ENCODE data around the gene FANCG.

The FANCG gene

GRCh38 chr9:35079426-35080341, at the start of gene FANCG:
FANCG (minus strand) TSS chr9:35079942; CDS start chr9:35079524, 418 bp downstream.
- no peaks in the 10 kb centered on the region for H3K27me3 ChIP-seq (ENCODE audit: control insufficient read depth, insufficient read depth, low read length)
- peaks cover 6% of the 10 kb centered on the region for H3K4me1 ChIP-seq (ENCODE audit: control insufficient read depth, low read depth, low read length)
- peaks cover 25% of the 10 kb centered on the region for H3K36me3 ChIP-seq (ENCODE audit: control insufficient read depth, low read depth, low read length)
- H3K9ac ChIP-seq (ENCODE audit: low read length) = peak within 1 kb of the TSS; percentile 70
- peak within 1 kb of the TSS; percentile 95 for H3K4me3 ChIP-seq (ENCODE audit: low read length)
- no peaks in the 10 kb centered on the region for H3K9me3 ChIP-seq (ENCODE audit: control insufficient read depth, low read depth, low read length)
- H3K27ac ChIP-seq (ENCODE audit: low read length) = peak within 1 kb of the TSS; percentile 67

GRCh38 chr9:35116898-35117551, 37.3 kb upstream of the FANCG start:
- no peaks in the 10 kb centered on the region for H3K36me3 ChIP-seq (ENCODE audit: control insufficient read depth, low read depth, low read length)
- H3K9ac ChIP-seq (ENCODE audit: low read length) = peak overlapping the region; percentile 60
- no peaks in the 10 kb centered on the region for H3K27me3 ChIP-seq (ENCODE audit: control insufficient read depth, insufficient read depth, low read length)
- H3K4me3 ChIP-seq (ENCODE audit: low read length) = peak overlapping the region; percentile 78
- no peak overlapping the region for H3K27ac ChIP-seq (ENCODE audit: low read length)
- H3K9me3 ChIP-seq (ENCODE audit: control insufficient read depth, low read depth, low read length) = no peaks in the 10 kb centered on the region
- peaks cover 20% of the 10 kb centered on the region for H3K4me1 ChIP-seq (ENCODE audit: control insufficient read depth, low read depth, low read length)

- Histone ChIP-seq H3K27ac (ENCODE audit: low read length) (no peak overlapping the region), H3K4me1 (ENCODE audit: control insufficient read depth, low read depth, low read length) (peaks cover 24% of the 10 kb centered on the region), H3K36me3 (ENCODE audit: control insufficient read depth, low read depth, low read length) (no peaks in the 10 kb centered on the region), H3K27me3 (ENCODE audit: control insufficient read depth, insufficient read depth, low read length) (no peaks in the 10 kb centered on the region), H3K4me3 (ENCODE audit: low read length) (peak overlapping the region; percentile 78), H3K9ac (ENCODE audit: low read length) (peak overlapping the region; percentile 41), H3K9me3 (ENCODE audit: control insufficient read depth, low read depth, low read length) (no peaks in the 10 kb centered on the region)
Measured at GRCh38 chr9:35116539-35116897, 36.8 kb upstream of the FANCG start.

GRCh38 chr9:35115680-35116538, 36.2 kb upstream of the FANCG start, which contains the start of gene ATOSB:
ATOSB (minus strand) TSS chr9:35115862; CDS start chr9:35108274, 7,588 bp downstream.
- no peaks in the 10 kb centered on the region for H3K9me3 ChIP-seq (ENCODE audit: control insufficient read depth, low read depth, low read length)
- peaks cover 24% of the 10 kb centered on the region for H3K4me1 ChIP-seq (ENCODE audit: control insufficient read depth, low read depth, low read length)
- peak within 1 kb of the TSS; percentile 55 for H3K9ac ChIP-seq (ENCODE audit: low read length)
- no peaks in the 10 kb centered on the region for H3K27me3 ChIP-seq (ENCODE audit: control insufficient read depth, insufficient read depth, low read length)
- peak within 1 kb of the TSS; percentile 34 for H3K27ac ChIP-seq (ENCODE audit: low read length)
- H3K4me3 ChIP-seq (ENCODE audit: low read length) = peak within 1 kb of the TSS; percentile 78
- no peaks in the 10 kb centered on the region for H3K36me3 ChIP-seq (ENCODE audit: control insufficient read depth, low read depth, low read length)

GRCh38 chr9:35114840-35115628, 35.3 kb upstream of the FANCG start:
- H3K4me1 ChIP-seq (ENCODE audit: control insufficient read depth, low read depth, low read length) = peaks cover 27% of the 10 kb centered on the region
- H3K27me3 ChIP-seq (ENCODE audit: control insufficient read depth, insufficient read depth, low read length) = no peaks in the 10 kb centered on the region
- no peaks in the 10 kb centered on the region for H3K9me3 ChIP-seq (ENCODE audit: control insufficient read depth, low read depth, low read length)
- peak overlapping the region; percentile 34 for H3K27ac ChIP-seq (ENCODE audit: low read length)
- H3K36me3 ChIP-seq (ENCODE audit: control insufficient read depth, low read depth, low read length) = no peaks in the 10 kb centered on the region
- peak overlapping the region; percentile 78 for H3K4me3 ChIP-seq (ENCODE audit: low read length)
- H3K9ac ChIP-seq (ENCODE audit: low read length) = peak overlapping the region; percentile 55

- Histone ChIP-seq H3K4me1 (ENCODE audit: control insufficient read depth, low read depth, low read length) (peaks cover 27% of the 10 kb centered on the region), H3K4me3 (ENCODE audit: low read length) (peak overlapping the region; percentile 78), H3K36me3 (ENCODE audit: control insufficient read depth, low read depth, low read length) (no peaks in the 10 kb centered on the region), H3K27me3 (ENCODE audit: control insufficient read depth, insufficient read depth, low read length) (no peaks in the 10 kb centered on the region), H3K27ac (ENCODE audit: low read length) (peak overlapping the region; percentile 34), H3K9me3 (ENCODE audit: control insufficient read depth, low read depth, low read length) (no peaks in the 10 kb centered on the region), H3K9ac (ENCODE audit: low read length) (peak overlapping the region; percentile 52)
Measured at GRCh38 chr9:35114113-35114839, 34.5 kb upstream of the FANCG start.

- no peaks in the 10 kb centered on the region for H3K9me3 ChIP-seq (ENCODE audit: control insufficient read depth, low read depth, low read length)
- no peak overlapping the region for H3K27ac ChIP-seq (ENCODE audit: low read length)
- H3K9ac ChIP-seq (ENCODE audit: low read length) = no peak overlapping the region
- peaks cover 27% of the 10 kb centered on the region for H3K4me1 ChIP-seq (ENCODE audit: control insufficient read depth, low read depth, low read length)
- H3K36me3 ChIP-seq (ENCODE audit: control insufficient read depth, low read depth, low read length) = no peaks in the 10 kb centered on the region
- peak overlapping the region; percentile 44 for H3K4me3 ChIP-seq (ENCODE audit: low read length)
- no peaks in the 10 kb centered on the region for H3K27me3 ChIP-seq (ENCODE audit: control insufficient read depth, insufficient read depth, low read length)
Measured at GRCh38 chr9:35112257-35113020, 32.7 kb upstream of the FANCG start.

GRCh38 chr9:35111001-35111933, 31.5 kb upstream of the FANCG start:
- Histone ChIP-seq H3K4me1 (ENCODE audit: control insufficient read depth, low read depth, low read length) (peaks cover 22% of the 10 kb centered on the region), H3K9ac (ENCODE audit: low read length) (peak overlapping the region; percentile 69), H3K27me3 (ENCODE audit: control insufficient read depth, insufficient read depth, low read length) (no peaks in the 10 kb centered on the region), H3K4me3 (ENCODE audit: low read length) (peak overlapping the region; percentile 84), H3K27ac (ENCODE audit: low read length) (no peak overlapping the region), H3K36me3 (ENCODE audit: control insufficient read depth, low read depth, low read length) (no peaks in the 10 kb centered on the region), H3K9me3 (ENCODE audit: control insufficient read depth, low read depth, low read length) (no peaks in the 10 kb centered on the region)

- Histone ChIP-seq H3K9me3 (ENCODE audit: control insufficient read depth, low read depth, low read length) (no peaks in the 10 kb centered on the region), H3K27me3 (ENCODE audit: control insufficient read depth, insufficient read depth, low read length) (no peaks in the 10 kb centered on the region), H3K36me3 (ENCODE audit: control insufficient read depth, low read depth, low read length) (no peaks in the 10 kb centered on the region), H3K4me1 (ENCODE audit: control insufficient read depth, low read depth, low read length) (peaks cover 22% of the 10 kb centered on the region), H3K27ac (ENCODE audit: low read length) (no peak overlapping the region), H3K9ac (ENCODE audit: low read length) (no peak overlapping the region), H3K4me3 (ENCODE audit: low read length) (peak overlapping the region; percentile 84)
Measured at GRCh38 chr9:35110327-35110761, 30.6 kb upstream of the FANCG start.

Data from iPS-18a (cell line).